GM21528 (cell line): ENCODE measurements around the gene SLC29A1.
"Not testable (repeated sequence)": the region's sequence is repeated elsewhere in the genome, so short reads cannot be mapped to it uniquely, and the experiment has no call there.

Experiments
- ATAC-seq: cut with Tn5 transposase; IDR thresholded peaks from one replicate; pipeline ENCODE4 v1.9.1; 2021; ENCODE audit warnings: mild to moderate bottlenecking, moderate library complexity; ENCODE audit not compliant: unreplicated experiment, low FRiP score

Gene SLC29A1

DNA sequence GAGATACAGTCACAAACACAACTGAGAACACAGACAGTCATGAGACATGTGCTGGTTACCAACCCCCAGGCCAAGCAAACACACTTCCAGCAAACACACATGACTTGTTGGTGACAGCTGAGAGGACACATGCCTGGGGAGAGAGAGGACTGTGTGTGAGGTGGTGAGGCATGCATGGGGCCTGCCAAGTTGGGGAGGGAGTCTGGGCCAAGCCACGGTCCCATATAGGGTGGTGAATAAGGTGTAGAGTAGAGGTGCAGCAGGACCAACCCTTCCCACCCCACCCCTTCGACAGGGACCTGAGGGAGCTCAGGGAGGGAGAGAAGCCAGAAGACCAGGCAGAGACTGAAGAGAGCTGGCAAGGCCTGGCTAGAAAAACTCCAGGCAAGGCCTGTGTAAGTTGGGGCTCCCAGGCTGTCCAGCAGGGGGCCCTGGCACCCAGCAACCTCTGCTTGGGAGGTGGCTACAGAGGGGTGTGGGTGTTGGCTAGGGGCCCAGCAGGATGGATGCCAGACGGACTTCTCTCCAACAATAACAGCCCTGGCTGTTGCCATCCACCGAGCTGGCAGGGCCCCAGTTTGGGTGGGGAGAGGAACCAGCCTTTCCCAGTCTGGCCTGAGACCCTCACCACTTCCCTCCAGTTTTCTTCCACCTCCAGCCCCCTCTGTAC is 2.0 kb upstream of the SLC29A1 start:
- no peak for ATAC-seq

GRCh38 chr6:44221961-44222335 is 1.4 kb upstream of the SLC29A1 start:
- ATAC-seq = no peak

DNA sequence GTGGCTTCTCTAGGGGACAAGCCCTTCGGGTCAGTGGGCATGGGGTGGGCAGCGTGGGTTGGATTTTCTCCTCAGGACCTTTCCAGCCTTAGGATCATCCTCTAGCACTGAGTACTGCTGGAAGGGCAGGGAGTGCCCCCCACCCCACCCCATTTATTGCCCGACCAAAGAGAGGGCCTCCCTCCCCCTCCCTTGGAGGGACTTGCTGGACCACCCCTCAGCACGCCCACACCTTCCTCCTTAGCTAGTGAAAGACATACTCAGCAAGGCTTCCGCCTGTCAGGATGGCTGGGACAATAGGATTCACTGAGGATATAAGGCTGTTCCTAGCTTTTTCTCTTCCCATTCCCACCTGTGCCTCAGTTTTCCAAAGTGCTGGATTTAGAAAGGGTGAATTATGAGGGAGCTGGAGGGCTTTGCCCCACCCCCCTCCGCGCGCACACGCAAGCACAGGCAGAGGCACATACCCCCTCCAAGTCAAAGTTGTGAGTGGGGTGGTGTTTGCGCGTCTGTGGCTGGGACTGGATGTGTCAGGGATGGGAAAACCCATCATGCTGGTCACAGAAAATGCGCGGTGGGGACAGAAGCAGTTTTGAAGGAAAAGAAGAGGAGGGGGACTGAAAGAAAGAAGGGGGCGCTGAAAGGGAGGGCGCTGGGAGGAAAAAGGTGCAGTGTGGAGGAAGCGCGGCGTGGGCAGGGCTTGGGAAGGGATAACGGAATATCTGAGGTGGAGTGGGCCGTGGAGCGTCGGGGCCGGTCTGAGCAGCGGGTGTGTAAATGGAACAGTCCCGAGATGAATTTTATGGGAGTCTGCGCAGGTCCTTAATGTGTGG is 693 bp upstream of the SLC29A1 start:
- ATAC-seq = peak; percentile 3

- no peak for ATAC-seq
Observed at GRCh38 chr6:44224029-44224964, 902 bp downstream of the SLC29A1 start.

GRCh38 chr6:44224965-44225305 is 1.5 kb downstream of the SLC29A1 start:
- no peak for ATAC-seq

- no peak for ATAC-seq
Observed at GRCh38 chr6:44225579-44226325, 2.4 kb downstream of the SLC29A1 start.

- no peak for ATAC-seq
Observed at GRCh38 chr6:44226368-44227147, 3.2 kb downstream of the SLC29A1 start.

GRCh38 chr6:44227148-44227793 is 3.9 kb downstream of the SLC29A1 start:
- no peak for ATAC-seq

DNA sequence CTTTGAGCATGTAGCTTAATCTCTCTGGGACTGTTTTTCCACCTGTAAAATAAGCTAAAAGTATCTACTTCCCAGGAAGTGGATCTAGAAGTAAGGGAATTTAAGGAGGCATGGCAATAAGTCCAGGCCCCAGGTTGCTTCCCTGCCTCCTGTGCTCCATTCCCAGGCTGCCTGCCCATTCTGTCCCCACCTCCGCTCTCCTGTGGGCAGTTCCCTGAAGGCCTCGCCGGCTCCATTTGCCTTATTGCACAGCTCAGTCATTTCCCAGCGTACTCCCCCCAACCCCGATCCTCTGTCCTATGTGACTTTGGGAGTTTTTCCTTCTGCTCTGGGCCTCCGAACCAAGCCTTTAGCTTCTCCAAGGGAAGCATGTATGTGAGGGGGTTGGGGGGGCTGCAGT is 4.6 kb downstream of the SLC29A1 start:
- ATAC-seq = no peak

GRCh38 chr6:44228433-44228832 is 5.0 kb downstream of the SLC29A1 start:
- ATAC-seq = no peak

- ATAC-seq = no peak
Observed at GRCh38 chr6:44228836-44229235, 5.4 kb downstream of the SLC29A1 start.

GRCh38 chr6:44229376-44230033 is 6.1 kb downstream of the SLC29A1 start:
- ATAC-seq = no peak

DNA sequence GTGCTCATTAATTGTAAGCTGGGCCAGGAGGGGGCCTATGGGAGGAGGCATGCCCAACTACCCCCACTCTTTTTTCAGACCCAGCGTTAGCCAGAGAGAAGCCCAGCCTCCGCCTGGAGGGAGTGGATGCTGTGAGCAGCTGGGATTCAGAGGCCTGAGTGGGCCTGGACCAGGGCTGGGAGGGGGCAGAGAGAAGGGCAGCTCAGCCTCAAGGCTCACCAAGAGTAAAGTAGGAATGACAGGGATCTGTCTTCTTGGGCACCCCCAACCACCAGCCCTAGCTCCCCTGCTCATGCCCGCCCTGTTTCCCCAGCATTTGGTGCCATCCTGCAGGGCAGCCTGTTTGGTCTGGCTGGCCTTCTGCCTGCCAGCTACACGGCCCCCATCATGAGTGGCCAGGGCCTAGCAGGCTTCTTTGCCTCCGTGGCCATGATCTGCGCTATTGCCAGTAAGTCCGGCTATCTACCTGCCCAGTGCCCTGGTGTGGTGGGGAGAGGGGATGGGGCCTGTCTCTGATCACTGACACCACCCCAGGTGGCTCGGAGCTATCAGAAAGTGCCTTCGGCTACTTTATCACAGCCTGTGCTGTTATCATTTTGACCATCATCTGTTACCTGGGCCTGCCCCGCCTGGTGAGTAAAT is 6.8 kb downstream of the SLC29A1 start:
- no peak for ATAC-seq

DNA sequence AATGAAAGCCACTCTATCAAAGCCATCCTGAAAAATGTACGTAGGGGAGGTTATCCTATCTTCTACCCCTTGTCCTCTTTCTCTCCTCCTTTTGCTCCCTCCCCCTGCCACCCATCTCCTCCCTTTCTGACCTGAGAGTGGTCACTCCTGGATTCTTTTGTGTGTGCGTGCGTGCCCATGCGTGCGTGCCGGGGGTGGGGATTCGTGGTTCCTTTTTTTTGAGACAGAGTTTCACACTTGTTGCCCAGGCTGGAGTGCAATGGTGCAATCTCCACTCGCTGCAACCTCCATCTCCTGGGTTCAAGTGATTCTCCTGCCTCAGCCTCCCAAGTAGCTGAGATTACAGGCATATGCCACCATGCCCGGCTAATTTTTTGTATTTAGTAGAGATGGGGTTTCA is 8.0 kb downstream of the SLC29A1 start:
- not testable (repeated sequence) for ATAC-seq

- no peak for ATAC-seq
Observed at GRCh38 chr6:44232676-44233566, 9.5 kb downstream of the SLC29A1 start.

DNA sequence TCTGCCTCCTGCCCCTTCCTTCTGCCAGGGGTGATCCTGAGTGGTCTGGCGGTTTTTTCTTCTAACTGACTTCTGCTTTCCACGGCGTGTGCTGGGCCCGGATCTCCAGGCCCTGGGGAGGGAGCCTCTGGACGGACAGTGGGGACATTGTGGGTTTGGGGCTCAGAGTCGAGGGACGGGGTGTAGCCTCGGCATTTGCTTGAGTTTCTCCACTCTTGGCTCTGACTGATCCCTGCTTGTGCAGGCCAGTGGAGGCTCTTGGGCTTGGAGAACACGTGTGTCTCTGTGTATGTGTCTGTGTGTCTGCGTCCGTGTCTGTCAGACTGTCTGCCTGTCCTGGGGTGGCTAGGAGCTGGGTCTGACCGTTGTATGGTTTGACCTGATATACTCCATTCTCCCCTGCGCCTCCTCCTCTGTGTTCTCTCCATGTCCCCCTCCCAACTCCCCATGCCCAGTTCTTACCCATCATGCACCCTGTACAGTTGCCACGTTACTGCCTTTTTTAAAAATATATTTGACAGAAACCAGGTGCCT is 10.2 kb downstream of the SLC29A1 start:
- ATAC-seq = no peak
